GM12878 (cell line): ENCODE data around the gene PDXDC1. TPM values are rescaled to one million over a fixed set of nuclear protein-coding genes. Genes with fewer than 3 reads are reported as not detected.

ENCODE experiments used
- ATAC-seq: fragments of 200-7000 bp; cut with Tn5 transposase; 3 replicates; pipeline ENCODE4 v1.9.1; 2020; ENCODE audit warnings: mild to moderate bottlenecking, moderate library complexity
- BruUV-seq: library from RNA; stranded (reverse); fragments of 400-500 nt; replicated peaks from 2 replicates; lab custom pipeline; 2021; lab: Mats Ljungman, UMichigan
- CTCF ChIA-PET: fragments of 300-600 bp; sonication (Branson Sonifier 250); formaldehyde crosslinking; extraction: SDS; loops from one replicate; lab custom pipeline; 2021; ENCODE audit warnings: inconsistent platforms; lab: Yijun Ruan, JAX
- POLR2A ChIA-PET: fragments of 350-600 bp; formaldehyde crosslinking; extraction: SDS; loops from one replicate; lab custom pipeline; 2021; ENCODE audit warnings: inconsistent platforms; lab: Charles Lee
- RAD21 ChIA-PET: fragments of 300-600 bp; sonication (Branson Sonifier 250); formaldehyde crosslinking; loops from one replicate; lab custom pipeline; 2023; ENCODE audit warnings: antibody characterized with exemption; ENCODE audit not compliant: unreplicated experiment; lab: Charles Lee
- SMC1A ChIA-PET: fragments of 300-600 bp; sonication (Branson Sonifier 250); formaldehyde crosslinking; loops from one replicate; lab custom pipeline; 2023; ENCODE audit not compliant: unreplicated experiment, uncharacterized antibody; lab: Charles Lee
- DNase-seq: peaks from one replicate; pipeline ENCODE4 v3.0.0-alpha.2; 2011; ENCODE audit warnings: low read depth, low spot score
- FAIRE-seq: peaks from 3 replicates; lab custom pipeline; 2011; peaks lifted over from hg19 to GRCh38; lab: Jason Lieb, UNC
- H2AFZ ChIP-seq: 2 replicates; pipeline ENCODE4 v1.6.0; 2011; ENCODE audit warnings: low read depth, low read length, control low read depth; ENCODE audit not compliant: control insufficient read depth
- H3K27ac ChIP-seq: 2 replicates; pipeline ENCODE4 v1.5.1; 2011; ENCODE audit warnings: control low read depth; ENCODE audit not compliant: control insufficient read depth, insufficient read depth
- H3K27me3 ChIP-seq, 2 experiments: replicated peaks in 1 of 2; 2 replicates each; pipeline versions ENCODE4 v1.6.0 to v1.6.1; 2011; ENCODE audit warnings: low read length in 1 of 2; ENCODE audit not compliant: control insufficient read depth in 2 of 2, insufficient read depth in 2 of 2
- H3K36me3 ChIP-seq, 2 experiments: 2 replicates each; pipeline ENCODE4 v1.5.1; 2011; ENCODE audit warnings: low read length in 1 of 2; ENCODE audit not compliant: control insufficient read depth in 2 of 2, insufficient read depth in 2 of 2
- H3K4me1 ChIP-seq: 2 replicates; pipeline ENCODE4 v1.6.1; 2011; ENCODE audit warnings: mild to moderate bottlenecking, low read length, moderate library complexity, mixed read lengths; ENCODE audit not compliant: control insufficient read depth, insufficient read depth
- H3K4me2 ChIP-seq: 2 replicates; pipeline ENCODE4 v1.6.0; 2011; ENCODE audit warnings: control low read depth; ENCODE audit not compliant: control insufficient read depth, insufficient read depth
- H3K4me3 ChIP-seq: fragments of 200-600 bp; sonication (generic); 2 replicates; pipeline ENCODE4 v1.5.1; 2016
- H3K79me2 ChIP-seq: 2 replicates; pipeline ENCODE4 v1.6.0; 2011; ENCODE audit warnings: low read length; ENCODE audit not compliant: control insufficient read depth, insufficient read depth
- H3K9ac ChIP-seq: 2 replicates; pipeline ENCODE4 v1.8.0; 2011; ENCODE audit warnings: low read length, control low read depth, mixed read lengths; ENCODE audit not compliant: control insufficient read depth, insufficient read depth
- H3K9me3 ChIP-seq: replicated peaks from 3 replicates; pipeline ENCODE4 v1.5.1; 2011; ENCODE audit warnings: mild to moderate bottlenecking, low read length; ENCODE audit not compliant: control insufficient read depth, insufficient read depth
- H4K20me1 ChIP-seq: 2 replicates; pipeline ENCODE4 v1.6.0; 2011; ENCODE audit not compliant: control insufficient read depth, insufficient read depth
- E2F4 ChIP-seq: IDR thresholded peaks from 2 replicates; pipeline ENCODE4 v1.6.1; 2012; ENCODE audit warnings: low read depth, low read length, improper control_type of control experiment
- ELK1 ChIP-seq: IDR thresholded peaks from 2 replicates; pipeline ENCODE4 v1.6.1; 2012; ENCODE audit warnings: low read depth, low read length, improper control_type of control experiment
- HDGF ChIP-seq: fragments of 450-650 bp; IDR thresholded peaks from 2 replicates; pipeline ENCODE4 v1.6.1; 2016; ENCODE audit warnings: antibody characterized with exemption
- PAX8 ChIP-seq: fragments of 450-650 bp; IDR thresholded peaks from 2 replicates; pipeline ENCODE4 v1.6.1; 2017; ENCODE audit warnings: mild to moderate bottlenecking, moderate library complexity
- POU2F2 ChIP-seq: IDR thresholded peaks from 3 replicates; pipeline ENCODE4 v1.6.1; 2011; ENCODE audit warnings: low read depth, mild to moderate bottlenecking, low read length, borderline replicate concordance
- USF1 ChIP-seq: IDR thresholded peaks from 2 replicates; pipeline ENCODE4 v1.6.1; 2011; ENCODE audit warnings: borderline replicate concordance, low read depth, mild to moderate bottlenecking, moderate library complexity, mixed read lengths, low read length; ENCODE audit not compliant: insufficient read depth; ENCODE audit errors: extremely low read length
- WGBS: methylation state at CpG from one replicate; pipeline ENCODE4 v1.1.6; 2016; ENCODE audit warnings: low lambda C conversion rate; ENCODE audit not compliant: insufficient replicate concordance, insufficient coverage; ENCODE audit errors: missing lambda C conversion rate; 5-methylcytosine and 5-hydroxymethylcytosine counted together
- in situ Hi-C: fragments of 300-500 bp; cut with MboI; formaldehyde crosslinking; loops from 9 replicates; pipeline ENCODE4 v1.14.3; 2018; ENCODE audit warnings: mixed read lengths
- intact Hi-C: fragments of 100-400 bp; cut with micrococcal nuclease; formaldehyde crosslinking; loops from one replicate; pipeline ENCODE4 v1.14.2; 2022; ENCODE audit not compliant: unreplicated experiment
- polyA plus RNA-seq, 11 experiments: library from polyadenylated mRNA; depleted of rRNA in 4 of 11; unstranded in 6 of 11; stranded (reverse) in 5 of 11; fragments of >200 nt; fragmentation: Nextera tagmentation in 4 of 11; fragmentation: Illumina TruSeq in 1 of 11; extraction: Ambion mirVana in 4 of 11; extraction: Trizol in 1 of 11; gene quantifications; 1 replicate in 1 of 11; 2 replicates in 10 of 11; pipeline versions ENCODE4 v1.2.1 to v1.2.3, GENCODE V29; 2011 to 2016; ENCODE audit warnings: inconsistent platforms in 2 of 11, missing spikeins in 2 of 11, low read depth in 1 of 11
- total RNA-seq, 4 experiments: library from RNA; depleted of rRNA in 3 of 4; stranded (reverse); fragments of >200 nt in 3 of 4; fragmentation: Illumina TruSeq in 1 of 4; extraction: Trizol in 1 of 4; gene quantifications; 2 replicates each; pipeline versions ENCODE4 v1.2.1 to v1.2.3, GENCODE V29; 2013 to 2021

Gene PDXDC1
- total and polyA plus RNA-seq, 10 of the 15 experiments (the other 5 are each of a cell fraction or from before 2014, with no cell fraction given), result 6.1 to 78.2 (median 53.8) TPM

- Histone ChIP-seq H3K36me3 (peaks cover 3 to 15% of the 10 kb centered on the region in 2 experiments), H3K79me2 (no peaks in the 10 kb centered on the region; the same call in 1 of the 2 replicates), H3K9ac (no peak overlapping the region), H3K27ac (no peak overlapping the region), H3K4me2 (no peak overlapping the region), H3K9me3 (no peaks in the 10 kb centered on the region), H3K27me3 (no peaks in the 10 kb centered on the region)
- no peak for DNase-seq
- ChIA-PET POLR2A (interaction anchor here (0.6 kb wide), 1 partner anchor 605 kb away, joined by 7 read pairs; no protein-coding TSS in a partner anchor), CTCF (interaction anchor here (1.1 kb wide), 1 partner anchor 9 kb away, joined by 3 read pairs; no protein-coding TSS in a partner anchor)
- WGBS, result 96% methylated on average over 20 of the region's 21 CpGs
- BruUV-seq, result no TSS peak
- FAIRE-seq, result no peak
- TF ChIP-seq USF1 (no peak), HDGF (no peak), PAX8 (no peak), E2F4 (no peak), ELK1 (no peak), POU2F2 (no peak)
- TF ChIP-seq, all 136 proteins: peak for 0
- H4K20me1 ChIP-seq, result no peaks in the 10 kb centered on the region; the same call in 1 of the 2 replicates
- ChIA-PET RAD21 (no interaction called here), SMC1A (no interaction called here)
- in situ Hi-C loops (no loop called here), intact Hi-C loops (no loop called here)
- ATAC-seq, result no peak
- no peak overlapping the region for H3K4me3 ChIP-seq
- H3K4me1 ChIP-seq, result no peaks in the 10 kb centered on the region
- no peak overlapping the region for H2AFZ ChIP-seq
These were observed 72.0 kb downstream of the PDXDC1 start for GRCh38 chr16:15046692-15047376.
